PC-9 (cell line): Measurements from ENCODE around the gene FAM131A.

Experiments
- EZH2 ChIP-seq: fragments of 200-600 bp; sonication (generic); IDR thresholded peaks from 2 replicates; pipeline ENCODE4 v1.8.0; 2017; ENCODE audit warnings: antibody characterized with exemption, low read depth
- TF ChIP-seq, protein P1 (sequence below): fragments of 200-600 bp; sonication (generic); conservative IDR thresholded peaks from 2 replicates; pipeline ENCODE4 v1.6.1; 2017; ENCODE audit warnings: mixed run types, antibody characterized with exemption, mild to moderate bottlenecking, moderate library complexity

- no peak for TF ChIP-seq EZH2
- TF ChIP-seq, protein P1, sequence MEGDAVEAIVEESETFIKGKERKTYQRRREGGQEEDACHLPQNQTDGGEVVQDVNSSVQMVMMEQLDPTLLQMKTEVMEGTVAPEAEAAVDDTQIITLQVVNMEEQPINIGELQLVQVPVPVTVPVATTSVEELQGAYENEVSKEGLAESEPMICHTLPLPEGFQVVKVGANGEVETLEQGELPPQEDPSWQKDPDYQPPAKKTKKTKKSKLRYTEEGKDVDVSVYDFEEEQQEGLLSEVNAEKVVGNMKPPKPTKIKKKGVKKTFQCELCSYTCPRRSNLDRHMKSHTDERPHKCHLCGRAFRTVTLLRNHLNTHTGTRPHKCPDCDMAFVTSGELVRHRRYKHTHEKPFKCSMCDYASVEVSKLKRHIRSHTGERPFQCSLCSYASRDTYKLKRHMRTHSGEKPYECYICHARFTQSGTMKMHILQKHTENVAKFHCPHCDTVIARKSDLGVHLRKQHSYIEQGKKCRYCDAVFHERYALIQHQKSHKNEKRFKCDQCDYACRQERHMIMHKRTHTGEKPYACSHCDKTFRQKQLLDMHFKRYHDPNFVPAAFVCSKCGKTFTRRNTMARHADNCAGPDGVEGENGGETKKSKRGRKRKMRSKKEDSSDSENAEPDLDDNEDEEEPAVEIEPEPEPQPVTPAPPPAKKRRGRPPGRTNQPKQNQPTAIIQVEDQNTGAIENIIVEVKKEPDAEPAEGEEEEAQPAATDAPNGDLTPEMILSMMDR: no peak
Measured at GRCh38 chr3:184360929-184361531, 23.6 kb downstream of the FAM131A start.
